ENCODE measurements around the gene ARMC6. TPM values are rescaled to one million over a fixed set of nuclear protein-coding genes. Genes with fewer than 3 reads are reported as not detected.

ARMC6 gene
- total and polyA plus RNA-seq, 12 donors, result 13.4 to 27.9 (median 16.0) TPM

- peaks cover 0 to 100% (median 40%) of the 10 kb centered on the region in 9 donors for H3K36me3 ChIP-seq
- peaks cover 0 to 25% (median 6%) of the 10 kb centered on the region in 9 donors for H3K4me1 ChIP-seq
- no peak overlapping the region for H3K4me3 ChIP-seq
- ATAC-seq, result peak in 2 of 8 donors; percentile 51 to 56
- WGBS, 2 donors, result 72 to 75% methylated on average over 10 of the region's 10 CpGs
- no peaks in the 10 kb centered on the region for H3K27me3 ChIP-seq
- TF ChIP-seq CTCF (IDR thresholded peaks at IDR 0.05), result peak in 4 of 9 donors; percentile 6 to 25 (median 20)
- no peaks in the 10 kb centered on the region for H3K9me3 ChIP-seq
- H3K27ac ChIP-seq, result no peak overlapping the region
- intact Hi-C loops (cut with DNase I), result no loop called here
- no peak for DNase-seq
These were observed 7.0 kb upstream of the ARMC6 start for GRCh38 chr19:19026299-19026971.

GRCh38 chr19:19027228-19027627, 6.2 kb upstream of the ARMC6 start:
- Histone ChIP-seq H3K4me3 (no peak overlapping the region), H3K9me3 (no peaks in the 10 kb centered on the region), H3K27me3 (no peaks in the 10 kb centered on the region), H3K36me3 (peaks cover 0 to 93% (median 40%) of the 10 kb centered on the region in 9 donors), H3K4me1 (peaks cover 0 to 33% (median 14%) of the 10 kb centered on the region in 9 donors), H3K27ac (no peak overlapping the region)
- WGBS, 2 donors, result 88 to 94% methylated on average over 4 of the region's 4 CpGs
- intact Hi-C loops (cut with DNase I), result no loop called here
- no peak for TF ChIP-seq CTCF (IDR thresholded peaks at IDR 0.05)
- DNase-seq, result no peak
- ATAC-seq, result no peak

GRCh38 chr19:19028526-19028925, 4.9 kb upstream of the ARMC6 start:
- no peaks in the 10 kb centered on the region for H3K27me3 ChIP-seq
- H3K36me3 ChIP-seq, result peaks cover 0 to 80% (median 30%) of the 10 kb centered on the region in 9 donors
- no peak for ATAC-seq
- no peak overlapping the region for H3K4me3 ChIP-seq
- no peak for TF ChIP-seq CTCF (IDR thresholded peaks at IDR 0.05)
- DNase-seq, result no peak
- intact Hi-C loops (cut with DNase I), result no loop called here
- no peaks in the 10 kb centered on the region for H3K9me3 ChIP-seq
- H3K4me1 ChIP-seq, result peaks cover 0 to 30% (median 15%) of the 10 kb centered on the region in 9 donors
- no peak overlapping the region for H3K27ac ChIP-seq
- WGBS, 2 donors, result 92 to 93% methylated on average over 9 of the region's 9 CpGs

- H3K36me3 ChIP-seq, result peaks cover 0 to 52% (median 9%) of the 10 kb centered on the region in 9 donors
- H3K27ac ChIP-seq, result peak overlapping the region in 7 of 10 donors; percentile 30 to 98 (median 91)
- no peak for DNase-seq
- TF ChIP-seq CTCF (IDR thresholded peaks at IDR 0.05), result no peak
- peaks cover 0 to 36% (median 30%) of the 10 kb centered on the region in 9 donors for H3K4me1 ChIP-seq
- H3K27me3 ChIP-seq, result no peaks in the 10 kb centered on the region
- H3K4me3 ChIP-seq, result peak overlapping the region in 8 of 10 donors; percentile 71 to 99 (median 92)
- 65 to 77% methylated on average over 5 of the region's 5 CpGs for WGBS, 2 donors
- no peak for ATAC-seq
- intact Hi-C loops (cut with DNase I), result no loop called here
- H3K9me3 ChIP-seq, result no peaks in the 10 kb centered on the region
These were observed 1.5 kb upstream of the ARMC6 start for GRCh38 chr19:19031891-19032290.
